CD4-positive, alpha-beta T cell (primary cell): ENCODE results near the gene LGR4. TPM values are rescaled to one million over a fixed set of nuclear protein-coding genes. Genes with fewer than 3 reads are reported as not detected.

ENCODE experiments used
- ATAC-seq: fragments of 200-7000 bp; cut with Tn5 transposase; one replicate; pipeline ENCODE4 v1.10.0; 2022; ENCODE audit warnings: mild to moderate bottlenecking; ENCODE audit not compliant: poor library complexity
- CTCF ChIA-PET: fragments of 350-600 bp; sonication (Branson Sonifier 250); formaldehyde crosslinking; loops from one replicate; lab custom pipeline; 2021; ENCODE audit warnings: antibody characterized with exemption, inconsistent platforms; lab: Charles Lee
- POLR2A ChIA-PET: fragments of 350-600 bp; sonication (Branson Sonifier 250); formaldehyde crosslinking; loops from one replicate; lab custom pipeline; 2021; ENCODE audit warnings: antibody characterized with exemption, inconsistent platforms; lab: Charles Lee
- DNase-seq, 14 experiments: peaks; one replicate each; pipeline ENCODE4 v3.0.0-alpha.2; 2013 to 2020; ENCODE audit warnings: mixed read lengths in 2 of 14
- H3K27ac ChIP-seq, 2 donors: one replicate each; pipeline versions ENCODE4 v1.5.1 to v1.7.0; 2013; ENCODE audit warnings: low read length in 2 of 2, low read depth in 1 of 2, mild to moderate bottlenecking in 1 of 2
- H3K27me3 ChIP-seq, 2 experiments: 1 replicate in 1 of 2; 2 replicates in 1 of 2; pipeline versions ENCODE4 v1.6.1 to v1.7.0; 2013; ENCODE audit warnings: low read length in 2 of 2, control low read depth in 1 of 2, mild to moderate bottlenecking in 1 of 2, moderate library complexity in 1 of 2; ENCODE audit not compliant: insufficient read depth in 2 of 2, control insufficient read depth in 1 of 2
- H3K36me3 ChIP-seq: one replicate; pipeline ENCODE4 v1.6.1; 2013; ENCODE audit warnings: low read length, control low read depth; ENCODE audit not compliant: insufficient read depth
- H3K4me1 ChIP-seq: one replicate; pipeline ENCODE4 v1.6.1; 2013; ENCODE audit warnings: low read length, control low read depth; ENCODE audit not compliant: insufficient read depth
- H3K4me3 ChIP-seq: one replicate; pipeline ENCODE4 v1.5.1; 2013; ENCODE audit warnings: mild to moderate bottlenecking, low read length, moderate library complexity
- H3K9me3 ChIP-seq, 2 experiments: 1 replicate in 1 of 2; 2 replicates in 1 of 2; pipeline versions ENCODE4 v1.6.1 to v1.7.0; 2013; ENCODE audit warnings: low read length in 2 of 2, mild to moderate bottlenecking in 2 of 2, control low read depth in 1 of 2, moderate library complexity in 1 of 2; ENCODE audit not compliant: control insufficient read depth in 1 of 2, insufficient read depth in 1 of 2
- H3K27ac Mint-ChIP-seq: one replicate; pipeline ENCODE4 v1.8.0; 2020; ENCODE audit warnings: mixed read lengths
- H3K27me3 Mint-ChIP-seq: one replicate; pipeline ENCODE4 v1.8.0; 2021; ENCODE audit warnings: mixed read lengths
- H3K36me3 Mint-ChIP-seq: one replicate; pipeline ENCODE4 v1.8.0; 2021; ENCODE audit warnings: low read depth, mixed read lengths
- H3K4me1 Mint-ChIP-seq: one replicate; pipeline ENCODE4 v1.8.0; 2021; ENCODE audit warnings: low read depth, mixed read lengths
- H3K4me3 Mint-ChIP-seq: one replicate; pipeline ENCODE4 v1.8.0; 2020; ENCODE audit warnings: mild to moderate bottlenecking, mixed read lengths
- H3K9me3 Mint-ChIP-seq: one replicate; pipeline ENCODE4 v1.8.0; 2020; ENCODE audit warnings: mixed read lengths
- CTCF ChIP-seq: fragments of 200-600 bp; IDR thresholded peaks from one replicate; pipeline ENCODE4 v1.8.0; 2022; ENCODE audit warnings: antibody characterized with exemption, mild to moderate bottlenecking
- intact Hi-C, 2 experiments: fragments of 100-400 bp; cut with DNase I in 1 of 2; cut with micrococcal nuclease in 1 of 2; formaldehyde crosslinking; loops; one replicate each; pipeline versions ENCODE4 v1.15.1 to v1.9.0; 2023 to 2025; cut with DNase I, micrococcal nuclease
- total RNA-seq, 174 experiments: library from RNA in 2 of 174; stranded (reverse) in 2 of 174; gene quantifications; one replicate each; pipeline ENCODE4 v1.2.3 and lab custom pipeline; 2021 to 2026

Gene LGR4
- total RNA-seq, 2 experiments from 2014 or later: 0.69 to 0.87 TPM

DNA sequence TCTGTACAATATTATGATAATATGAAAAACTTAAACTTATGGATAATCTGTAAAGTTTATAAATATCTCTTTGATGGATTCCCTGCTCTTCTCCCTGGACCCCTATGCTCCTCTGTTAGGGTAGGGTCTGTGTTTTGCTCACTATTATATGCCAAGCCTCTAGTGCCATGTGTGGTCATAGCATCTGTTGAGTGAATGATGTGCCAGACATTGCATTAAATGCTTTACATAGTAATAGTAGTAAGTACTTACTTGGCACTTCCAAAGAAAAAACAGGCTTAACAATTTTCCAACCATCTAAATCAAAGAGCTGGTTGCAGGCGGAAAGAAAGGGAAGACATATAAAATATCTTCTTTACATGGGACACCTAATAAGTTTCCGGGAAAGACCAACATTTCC lies 46.8 kb downstream of the LGR4 start:
- POLR2A ChIA-PET: no interaction called here
- intact Hi-C loops: no loop called here
- Mint-ChIP-seq H3K27ac (no peak overlapping the region), H3K4me3 (no peak overlapping the region), H3K36me3 (no peaks in the 10 kb centered on the region), H3K9me3 (no peaks in the 10 kb centered on the region), H3K4me1 (no peaks in the 10 kb centered on the region), H3K27me3 (no peaks in the 10 kb centered on the region)
- TF ChIP-seq CTCF: no peak
- Histone ChIP-seq H3K9me3 (no peaks in the 10 kb centered on the region), H3K4me1 (no peaks in the 10 kb centered on the region), H3K4me3 (no peak overlapping the region), H3K36me3 (no peaks in the 10 kb centered on the region), H3K27ac (no peak overlapping the region), H3K27me3 (no peaks in the 10 kb centered on the region)
- CTCF ChIA-PET: no interaction called here
- DNase-seq (no peak), ATAC-seq (no peak)

DNA sequence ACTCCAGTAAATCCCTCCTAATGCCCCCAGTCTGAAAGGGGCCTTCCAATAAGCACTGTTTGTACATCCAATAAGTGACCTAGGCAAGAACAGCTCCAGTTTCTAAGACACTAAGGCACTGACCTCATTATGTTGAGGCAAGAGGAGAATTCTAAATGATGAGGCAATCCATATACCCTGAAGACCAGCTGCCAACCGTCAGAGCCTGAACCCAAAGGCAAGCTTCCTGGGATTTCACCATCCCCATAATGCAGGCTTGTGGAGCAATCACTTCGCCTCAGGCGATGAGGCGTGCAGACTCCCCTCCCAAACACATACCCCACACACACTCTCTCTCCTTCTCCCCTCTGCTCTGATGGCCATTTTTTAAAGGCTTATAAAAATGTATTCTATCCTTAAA lies 49.5 kb downstream of the LGR4 start:
- TF ChIP-seq CTCF: no peak
- no peak overlapping the region for H3K27ac Mint-ChIP-seq
- CTCF ChIA-PET: no interaction called here
- Histone ChIP-seq H3K27ac (no peak overlapping the region), H3K27me3 (no peaks in the 10 kb centered on the region), H3K4me1 (no peaks in the 10 kb centered on the region), H3K4me3 (no peak overlapping the region), H3K36me3 (no peaks in the 10 kb centered on the region), H3K9me3 (no peaks in the 10 kb centered on the region)
- POLR2A ChIA-PET: no interaction called here
- H3K36me3 Mint-ChIP-seq: no peaks in the 10 kb centered on the region
- DNase-seq (no peak), ATAC-seq (no peak)
- H3K27me3 Mint-ChIP-seq: no peaks in the 10 kb centered on the region
- intact Hi-C loops: no loop called here
- H3K4me1 Mint-ChIP-seq: no peaks in the 10 kb centered on the region
- H3K4me3 Mint-ChIP-seq: no peak overlapping the region
- no peaks in the 10 kb centered on the region for H3K9me3 Mint-ChIP-seq

GRCh38 chr11:27421819-27422494 lies 50.6 kb downstream of the LGR4 start:
- Histone ChIP-seq H3K4me3 (no peak overlapping the region), H3K27me3 (no peaks in the 10 kb centered on the region), H3K9me3 (no peaks in the 10 kb centered on the region), H3K27ac (no peak overlapping the region), H3K36me3 (no peaks in the 10 kb centered on the region), H3K4me1 (no peaks in the 10 kb centered on the region)
- Mint-ChIP-seq H3K27me3 (peaks cover 5% of the 10 kb centered on the region), H3K27ac (no peak overlapping the region), H3K9me3 (no peaks in the 10 kb centered on the region), H3K4me3 (no peak overlapping the region), H3K36me3 (no peaks in the 10 kb centered on the region), H3K4me1 (no peaks in the 10 kb centered on the region)
- CTCF ChIA-PET: interaction anchor here (1.7 kb wide), 1 partner anchor 16 kb away, joined by 4 read pairs; no protein-coding TSS in a partner anchor
- no peak for ATAC-seq
- no peak for DNase-seq
- intact Hi-C loops: no loop called here
- POLR2A ChIA-PET: no interaction called here
- TF ChIP-seq CTCF: no peak
